ENCODE measurements around the gene UQCRFS1. TPM values are rescaled to one million over a fixed set of nuclear protein-coding genes. Genes with fewer than 3 reads are reported as not detected.

The UQCRFS1 gene
- 10 to 100 TPM; 25.4 to 37.5 (median 32.9) TPM for total RNA-seq

DNA sequence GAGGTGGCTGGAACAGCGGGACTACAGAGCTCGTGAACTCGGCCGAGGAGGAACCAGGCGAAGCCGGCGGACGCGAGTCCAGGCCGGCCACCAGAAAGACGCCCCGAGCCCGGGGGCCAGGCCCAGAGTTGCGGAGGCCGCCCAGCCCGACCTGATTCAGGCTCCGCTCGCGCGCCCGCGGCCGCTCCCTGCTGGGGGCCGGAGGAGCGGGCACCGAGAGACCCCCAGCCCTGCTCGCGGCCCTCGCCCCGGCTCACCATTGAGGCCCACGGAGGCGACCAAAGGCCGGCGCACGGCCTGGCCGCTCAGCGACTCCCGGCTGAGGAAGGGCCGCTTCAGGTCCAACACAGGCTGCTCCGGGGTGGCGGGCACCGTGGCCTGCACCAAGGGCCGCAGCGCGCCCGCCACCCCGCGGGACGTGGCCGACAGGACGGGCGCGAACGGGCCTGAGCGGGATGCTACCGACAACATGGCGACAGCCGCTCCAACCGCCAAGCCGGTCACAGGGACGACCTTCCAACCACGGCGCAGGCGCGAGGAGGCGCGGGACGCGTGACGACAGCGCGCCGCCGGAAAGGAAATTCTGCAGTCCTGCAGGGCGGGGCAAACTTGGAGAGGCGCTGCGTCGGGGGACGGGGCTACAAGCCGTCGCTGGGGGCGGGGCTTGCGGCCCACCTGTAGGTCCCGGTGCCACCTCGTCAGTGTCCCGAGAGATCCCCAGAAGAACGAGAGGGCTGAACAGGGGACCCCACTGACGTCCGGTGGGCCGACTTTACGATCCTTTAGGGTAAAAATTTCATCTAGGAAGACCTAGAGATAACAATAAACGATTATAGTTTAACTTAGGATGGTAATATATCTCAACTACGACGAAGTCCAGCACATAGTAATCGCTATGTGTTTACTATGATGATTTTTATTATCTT, at the start of gene UQCRFS1:
TSS of gene UQCRFS1 (minus strand) at position 504 of the 926 bp plus-strand sequence. CDS start at position 471, 33 bp downstream.
- DNase-seq (ENCODE audit: low spot score) (peak; percentile 75), ATAC-seq (ENCODE audit: low FRiP score) (peak; percentile 98)
- TF ChIP-seq, protein P1, sequence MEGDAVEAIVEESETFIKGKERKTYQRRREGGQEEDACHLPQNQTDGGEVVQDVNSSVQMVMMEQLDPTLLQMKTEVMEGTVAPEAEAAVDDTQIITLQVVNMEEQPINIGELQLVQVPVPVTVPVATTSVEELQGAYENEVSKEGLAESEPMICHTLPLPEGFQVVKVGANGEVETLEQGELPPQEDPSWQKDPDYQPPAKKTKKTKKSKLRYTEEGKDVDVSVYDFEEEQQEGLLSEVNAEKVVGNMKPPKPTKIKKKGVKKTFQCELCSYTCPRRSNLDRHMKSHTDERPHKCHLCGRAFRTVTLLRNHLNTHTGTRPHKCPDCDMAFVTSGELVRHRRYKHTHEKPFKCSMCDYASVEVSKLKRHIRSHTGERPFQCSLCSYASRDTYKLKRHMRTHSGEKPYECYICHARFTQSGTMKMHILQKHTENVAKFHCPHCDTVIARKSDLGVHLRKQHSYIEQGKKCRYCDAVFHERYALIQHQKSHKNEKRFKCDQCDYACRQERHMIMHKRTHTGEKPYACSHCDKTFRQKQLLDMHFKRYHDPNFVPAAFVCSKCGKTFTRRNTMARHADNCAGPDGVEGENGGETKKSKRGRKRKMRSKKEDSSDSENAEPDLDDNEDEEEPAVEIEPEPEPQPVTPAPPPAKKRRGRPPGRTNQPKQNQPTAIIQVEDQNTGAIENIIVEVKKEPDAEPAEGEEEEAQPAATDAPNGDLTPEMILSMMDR (IDR thresholded peaks at IDR 0.05), result no peak

DNA sequence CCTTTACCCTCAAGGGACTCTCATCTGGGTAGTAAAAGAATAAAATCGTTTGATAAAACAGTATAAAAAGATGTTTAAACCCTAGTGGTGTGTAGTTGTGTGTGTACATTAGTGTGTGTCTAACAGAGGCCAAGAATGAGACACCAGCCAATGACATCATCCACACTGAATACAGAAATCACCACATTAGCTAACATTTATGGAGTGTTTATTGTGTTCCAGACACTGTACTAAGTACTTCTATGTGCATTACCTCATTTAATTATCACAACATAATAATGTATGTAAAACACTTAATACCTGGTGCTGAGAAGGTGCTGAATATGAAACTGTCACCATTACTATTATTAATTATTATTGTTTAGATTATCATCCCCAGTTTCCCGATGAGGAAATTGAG, 49.1 kb upstream of the UQCRFS1 start:
- TF ChIP-seq, protein P1 (IDR thresholded peaks at IDR 0.05), result no peak
- no peak for ATAC-seq (ENCODE audit: low FRiP score)
- DNase-seq (ENCODE audit: low spot score), result no peak

DNA sequence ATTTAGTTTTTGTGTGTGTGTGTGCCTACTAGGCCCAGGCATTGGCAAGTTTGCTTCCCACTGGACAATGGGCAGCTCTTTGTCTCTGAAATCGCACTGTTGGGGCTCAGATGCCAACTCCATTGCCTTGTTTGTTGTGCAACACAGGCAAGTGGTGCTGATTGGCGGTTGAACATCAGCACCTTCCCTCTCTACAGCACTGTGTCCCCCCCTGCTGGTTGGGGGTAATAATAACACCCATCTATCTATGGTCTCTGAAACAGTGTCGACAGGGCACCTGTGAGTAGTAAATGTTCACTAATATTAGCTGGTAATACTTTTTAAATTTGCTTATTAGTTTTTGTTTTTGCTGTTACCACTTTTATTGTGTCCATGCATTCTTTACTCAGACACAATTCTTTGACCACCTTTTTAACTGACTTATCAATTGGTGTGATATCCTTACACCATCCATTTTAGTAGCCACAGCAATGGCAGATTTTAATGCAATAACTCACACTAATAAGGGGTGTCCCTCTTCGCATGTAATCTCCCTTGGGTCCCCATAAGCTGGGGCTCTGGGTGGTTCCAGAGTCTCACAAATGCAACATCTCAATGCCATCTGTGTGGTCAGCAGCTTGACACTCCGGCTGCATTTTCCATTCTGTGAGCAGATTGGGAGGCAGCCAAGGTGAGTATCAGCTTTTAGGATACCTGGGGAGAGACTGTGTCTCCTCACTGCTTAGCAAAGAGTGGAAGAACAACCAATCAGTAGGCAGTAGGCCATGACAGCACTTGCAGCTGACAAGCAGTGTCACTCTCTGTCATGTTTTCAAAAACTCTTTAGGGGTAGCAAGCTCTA, 47.7 kb upstream of the UQCRFS1 start:
- TF ChIP-seq, protein P1 (IDR thresholded peaks at IDR 0.05), result no peak
- DNase-seq (ENCODE audit: low spot score) (no peak), ATAC-seq (ENCODE audit: low FRiP score) (no peak)

DNA sequence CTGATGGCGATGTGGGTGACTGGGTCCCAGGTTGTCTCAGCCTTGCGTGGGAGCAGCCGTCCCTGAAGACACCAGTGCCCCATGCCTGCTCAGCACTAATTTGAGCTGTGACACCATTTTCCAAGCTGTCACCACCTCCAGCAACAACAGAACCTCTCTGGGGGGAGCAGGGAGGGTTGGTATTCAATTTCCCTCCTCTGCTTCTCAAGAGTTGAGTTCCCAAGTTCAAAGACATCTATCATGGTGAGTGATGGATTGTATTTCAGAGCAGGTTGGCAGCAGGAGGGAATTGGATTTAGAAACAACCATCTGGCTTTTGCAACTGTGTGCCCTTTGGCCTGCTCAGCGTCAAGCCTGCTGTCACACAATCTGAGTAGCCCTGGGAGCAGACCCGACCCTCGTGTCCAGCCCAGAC, 46.9 kb upstream of the UQCRFS1 start:
- TF ChIP-seq, protein P1 (IDR thresholded peaks at IDR 0.05), result no peak
- no peak for DNase-seq (ENCODE audit: low spot score)
- no peak for ATAC-seq (ENCODE audit: low FRiP score)

- ATAC-seq (ENCODE audit: low FRiP score) (no peak), DNase-seq (ENCODE audit: low spot score) (no peak)
- TF ChIP-seq, protein P1 (IDR thresholded peaks at IDR 0.05), result no peak
Observed at GRCh38 chr19:29259153-29259552, 46.2 kb upstream of the UQCRFS1 start.

- no peak for ATAC-seq (ENCODE audit: low FRiP score)
- TF ChIP-seq, protein P1 (IDR thresholded peaks at IDR 0.05), result no peak
- DNase-seq (ENCODE audit: low spot score), result no peak
Observed at GRCh38 chr19:29256516-29256915, 43.6 kb upstream of the UQCRFS1 start.

All from omental fat pad (tissue), 4 donors.